Keratinocyte (primary cell): ENCODE measurements around the gene PSD2.

Experiments
- EZH2 ChIP-seq: IDR thresholded peaks from one replicate; pipeline ENCODE4 v1.6.1; 2012; ENCODE audit warnings: inconsistent platforms, mild to moderate bottlenecking, low read length, moderate library complexity
- TF ChIP-seq, protein P1 (sequence below), 3 experiments: IDR thresholded peaks in 1 of 3; conservative IDR thresholded peaks in 1 of 3; optimal IDR thresholded peaks in 1 of 3; 2 replicates in 2 of 3; 3 replicates in 1 of 3; pipeline versions ENCODE3 to v1.5.1; 2011; ENCODE audit warnings: low read length in 3 of 3, mild to moderate bottlenecking in 3 of 3, moderate library complexity in 2 of 3, control low read depth in 1 of 3, inconsistent platforms in 1 of 3; ENCODE audit not compliant: insufficient read depth in 2 of 3; ENCODE audit errors: extremely low read depth in 1 of 3

DNA sequence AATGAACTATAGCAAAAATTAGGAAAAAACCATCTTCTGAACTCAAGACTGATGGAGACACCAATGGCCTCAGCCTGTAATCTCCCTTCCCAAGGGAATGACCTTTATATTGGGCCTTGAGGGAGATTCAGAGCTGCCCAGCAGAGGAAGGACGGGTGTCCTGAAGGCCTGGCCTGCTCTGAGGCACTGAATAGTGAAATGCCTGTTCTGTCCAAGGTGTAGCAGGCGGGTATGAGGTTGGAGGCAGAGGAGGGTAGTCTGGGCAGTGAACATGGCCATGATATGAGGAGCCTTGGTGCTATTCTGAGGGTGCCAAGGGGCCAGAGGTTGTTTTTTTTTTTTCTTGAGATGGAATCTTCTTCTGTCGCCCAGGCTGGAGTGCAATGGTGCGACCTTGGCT is 25.0 kb downstream of the PSD2 start:
- TF ChIP-seq, protein P1, sequence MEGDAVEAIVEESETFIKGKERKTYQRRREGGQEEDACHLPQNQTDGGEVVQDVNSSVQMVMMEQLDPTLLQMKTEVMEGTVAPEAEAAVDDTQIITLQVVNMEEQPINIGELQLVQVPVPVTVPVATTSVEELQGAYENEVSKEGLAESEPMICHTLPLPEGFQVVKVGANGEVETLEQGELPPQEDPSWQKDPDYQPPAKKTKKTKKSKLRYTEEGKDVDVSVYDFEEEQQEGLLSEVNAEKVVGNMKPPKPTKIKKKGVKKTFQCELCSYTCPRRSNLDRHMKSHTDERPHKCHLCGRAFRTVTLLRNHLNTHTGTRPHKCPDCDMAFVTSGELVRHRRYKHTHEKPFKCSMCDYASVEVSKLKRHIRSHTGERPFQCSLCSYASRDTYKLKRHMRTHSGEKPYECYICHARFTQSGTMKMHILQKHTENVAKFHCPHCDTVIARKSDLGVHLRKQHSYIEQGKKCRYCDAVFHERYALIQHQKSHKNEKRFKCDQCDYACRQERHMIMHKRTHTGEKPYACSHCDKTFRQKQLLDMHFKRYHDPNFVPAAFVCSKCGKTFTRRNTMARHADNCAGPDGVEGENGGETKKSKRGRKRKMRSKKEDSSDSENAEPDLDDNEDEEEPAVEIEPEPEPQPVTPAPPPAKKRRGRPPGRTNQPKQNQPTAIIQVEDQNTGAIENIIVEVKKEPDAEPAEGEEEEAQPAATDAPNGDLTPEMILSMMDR (optimal IDR thresholded peaks at IDR 0.05 in 1 of 3, IDR thresholded peaks at IDR 0.05 in 1 of 3, conservative IDR thresholded peaks at IDR 0.05 in 1 of 3; ENCODE audit: extremely low read depth in 1 of 3, insufficient read depth in 2 of 3, low read length in 3 of 3): no peak
- TF ChIP-seq EZH2: no peak
